ENCODE results near the gene PAX5.
A peak's percentile ranks its signal among the peaks of the same experiment; 100 is the strongest.

Gene PAX5

DNA sequence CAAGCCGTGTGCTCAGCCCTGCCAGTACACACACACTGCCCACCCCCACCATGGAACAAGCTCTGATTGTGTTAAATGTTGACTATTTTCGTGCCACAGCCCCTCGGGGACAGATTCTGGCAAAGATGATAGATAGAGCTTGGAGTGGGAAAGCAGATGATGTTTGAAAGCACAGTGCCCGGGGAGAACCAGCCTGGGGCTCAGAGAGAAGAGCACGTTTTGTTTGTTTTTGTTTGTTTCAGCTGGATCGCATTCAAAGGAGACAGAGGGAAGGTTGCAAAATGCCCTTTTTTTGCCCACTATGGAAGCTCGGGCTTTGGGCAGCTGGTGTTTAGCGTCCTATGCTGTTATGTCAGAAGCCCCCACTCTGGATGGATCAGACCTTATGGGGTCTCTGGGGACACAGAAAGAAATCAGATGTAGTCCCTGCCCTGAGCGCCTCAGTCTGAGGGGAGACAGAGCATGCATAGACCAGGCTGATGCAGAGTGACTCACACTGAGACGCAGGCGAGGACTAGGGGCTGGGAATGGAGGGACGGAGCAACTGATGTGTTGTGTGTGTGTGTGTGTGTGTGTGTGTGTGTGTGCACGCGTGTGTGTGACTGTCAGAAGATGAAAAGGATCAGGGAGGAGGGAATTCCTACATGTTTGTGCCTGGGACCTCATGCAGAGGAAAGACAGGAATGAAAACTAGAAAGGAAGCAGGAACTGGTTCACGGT lies 231.7 kb downstream of the PAX5 start:
- peak; percentile 64 for DNase-seq (ENCODE audit: low read depth)

DNA sequence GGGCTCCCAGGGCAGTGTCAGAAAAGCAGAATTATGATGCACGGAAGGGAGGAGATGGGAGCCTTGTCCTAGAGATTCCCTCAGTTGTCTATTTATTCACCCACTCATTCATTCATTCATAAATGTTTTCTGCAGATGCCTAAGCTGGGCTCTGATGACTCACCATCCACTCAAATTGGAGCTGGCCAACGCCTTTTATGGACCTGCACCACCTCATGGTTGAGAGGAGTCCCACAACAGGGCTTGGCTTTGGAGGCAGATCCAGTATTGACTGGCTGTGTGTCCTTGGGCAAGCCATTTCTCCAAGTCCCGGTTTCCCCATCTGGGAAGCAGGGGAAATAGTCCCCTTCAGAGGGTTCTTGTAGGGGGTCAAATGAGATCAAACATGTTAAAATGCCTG lies 233.6 kb downstream of the PAX5 start:
- DNase-seq (ENCODE audit: low read depth) = no peak

DNA sequence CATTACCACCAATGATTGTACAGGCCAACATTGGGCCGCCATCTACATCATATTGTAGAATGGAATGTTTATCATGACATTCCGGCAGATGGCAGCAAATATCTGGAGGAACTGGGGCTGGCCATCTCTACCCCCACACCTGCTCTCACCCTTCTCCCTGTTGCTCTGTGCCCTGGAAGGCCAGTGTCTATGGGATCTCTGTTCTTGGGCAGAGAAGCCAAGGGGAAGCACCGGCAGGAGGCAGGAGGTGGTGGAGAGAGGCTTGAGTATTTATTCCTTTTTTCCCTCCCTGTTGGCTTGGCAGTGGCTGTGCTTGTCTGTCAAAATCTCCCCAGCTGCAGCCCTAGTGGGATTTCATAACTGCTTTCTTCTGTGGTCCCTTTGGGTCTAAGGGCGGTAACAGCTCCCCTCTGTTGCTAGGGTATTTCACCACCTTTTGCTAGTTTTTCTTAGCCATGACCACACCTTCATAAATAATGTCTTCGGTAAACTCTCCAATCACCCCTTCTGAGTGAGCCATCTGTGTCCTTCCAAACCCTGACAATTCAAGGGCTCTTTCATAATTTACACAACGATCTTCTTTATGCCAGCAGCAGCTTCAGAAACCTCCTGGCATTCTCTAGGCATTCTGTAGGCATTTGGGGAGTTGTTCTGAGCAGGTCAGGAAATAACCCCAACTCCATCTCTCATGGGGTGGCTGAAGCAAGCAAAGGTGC lies 235.6 kb downstream of the PAX5 start:
- no peak for DNase-seq (ENCODE audit: low read depth)

DNA sequence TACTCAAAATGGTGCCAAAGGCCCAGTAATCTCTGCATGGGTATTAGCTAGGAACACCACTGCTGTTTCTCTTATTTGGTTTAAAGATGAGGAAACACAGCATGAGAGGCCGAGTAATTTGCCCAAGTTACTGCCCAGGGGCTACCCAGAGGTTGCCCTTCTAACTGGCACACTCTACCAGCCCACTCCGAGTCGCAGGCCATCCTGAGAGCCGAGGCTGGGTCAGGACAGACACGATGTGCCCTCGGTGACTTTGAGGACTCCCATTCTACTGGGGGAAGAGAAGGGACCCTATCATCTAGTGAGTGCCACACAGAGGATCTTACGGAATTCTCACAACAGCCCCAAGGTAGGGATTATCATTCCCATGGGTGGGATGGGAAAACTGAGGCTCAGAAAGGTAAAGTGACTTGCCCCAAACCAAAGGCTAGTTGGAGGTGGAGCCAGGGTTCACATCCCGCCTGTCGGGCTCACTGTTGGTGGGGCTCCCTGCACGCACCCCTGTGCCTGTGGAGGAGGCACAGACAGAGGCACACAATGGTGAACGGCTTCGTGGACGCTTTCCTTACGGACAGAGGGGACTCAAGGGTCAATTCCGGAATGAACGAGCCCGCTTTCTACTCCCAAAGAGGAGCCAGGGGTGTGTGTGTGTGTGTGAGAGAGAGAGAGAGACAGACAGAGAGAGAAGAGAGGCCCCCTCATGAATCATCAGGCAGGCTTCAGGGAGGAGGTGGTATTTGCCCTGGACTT lies 236.4 kb downstream of the PAX5 start:
- DNase-seq (ENCODE audit: low read depth) = no peak

DNA sequence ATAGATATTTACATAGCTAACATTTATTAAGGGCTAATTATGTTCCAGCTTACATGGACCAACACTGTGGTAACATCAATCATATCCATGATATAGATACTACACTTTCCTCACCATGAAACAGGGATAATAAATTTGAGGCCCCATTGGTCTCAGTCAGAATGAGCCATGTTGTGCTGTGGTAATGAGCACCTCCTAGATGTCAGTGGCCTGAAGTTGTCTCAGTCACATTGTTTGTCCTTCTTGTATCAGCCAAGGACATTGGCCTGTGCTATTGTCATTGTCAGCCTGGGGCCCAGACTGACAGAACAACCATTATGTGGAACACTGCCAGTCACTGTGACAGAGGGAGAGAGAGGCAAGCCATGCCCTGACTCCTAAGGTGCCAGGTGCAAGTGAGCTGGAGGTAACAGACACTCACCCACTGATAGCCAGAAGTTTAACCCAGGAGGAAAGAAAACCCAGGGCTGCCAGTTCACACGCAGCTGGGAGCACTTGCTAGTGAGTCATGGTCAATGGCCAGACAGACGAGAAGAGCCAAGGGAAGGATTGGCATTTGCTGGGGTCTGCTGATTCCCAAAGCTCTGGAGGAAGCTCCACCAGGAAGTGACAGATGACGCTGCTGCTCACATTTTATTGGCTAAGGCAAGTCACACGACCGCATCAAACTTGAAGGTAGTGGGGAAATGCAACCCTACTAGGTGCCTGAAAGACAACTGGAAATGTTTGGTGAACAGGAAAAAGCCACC lies 237.2 kb downstream of the PAX5 start:
- DNase-seq (ENCODE audit: low read depth) = no peak

DNA sequence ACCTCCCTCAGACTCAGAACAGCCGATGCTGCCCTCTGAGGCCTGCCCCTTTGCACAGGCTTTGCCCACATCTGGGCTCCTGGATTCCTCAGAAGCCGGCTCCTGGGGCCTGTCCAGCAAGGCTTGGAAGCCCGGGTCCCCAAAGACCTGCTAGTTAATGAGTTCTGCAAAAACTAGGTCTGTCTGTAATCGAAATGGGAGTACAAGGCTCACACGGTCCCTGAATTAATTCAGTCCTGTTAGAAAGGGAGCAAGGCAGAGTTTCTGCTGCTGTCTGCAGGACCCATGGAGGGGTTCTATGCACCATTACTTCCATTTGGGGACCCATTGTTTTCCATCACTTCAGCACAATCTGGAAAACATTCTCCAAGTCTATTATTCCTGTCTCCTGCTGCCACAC lies 239.6 kb downstream of the PAX5 start:
- DNase-seq (ENCODE audit: low read depth) = no peak

DNA sequence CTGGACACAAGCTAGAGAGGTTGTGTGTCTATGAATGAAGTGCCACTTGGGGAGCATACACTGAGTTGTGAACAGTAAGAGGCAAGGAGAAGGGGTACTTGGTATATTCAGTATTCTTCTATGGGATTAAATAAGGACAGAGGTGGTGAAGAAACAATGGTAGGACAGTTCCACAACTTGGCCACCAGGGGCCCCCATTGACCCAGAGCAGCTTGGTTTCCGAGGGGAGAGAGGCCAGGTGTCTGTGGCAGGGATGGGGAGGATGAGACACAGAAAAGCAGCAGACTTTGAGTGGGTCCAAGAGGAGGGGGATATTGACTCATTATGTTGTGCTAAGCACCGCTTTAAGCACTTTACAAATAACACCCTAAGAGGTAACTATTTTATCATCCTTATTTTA lies 240.8 kb downstream of the PAX5 start:
- DNase-seq (ENCODE audit: low read depth) = peak; percentile 8

DNA sequence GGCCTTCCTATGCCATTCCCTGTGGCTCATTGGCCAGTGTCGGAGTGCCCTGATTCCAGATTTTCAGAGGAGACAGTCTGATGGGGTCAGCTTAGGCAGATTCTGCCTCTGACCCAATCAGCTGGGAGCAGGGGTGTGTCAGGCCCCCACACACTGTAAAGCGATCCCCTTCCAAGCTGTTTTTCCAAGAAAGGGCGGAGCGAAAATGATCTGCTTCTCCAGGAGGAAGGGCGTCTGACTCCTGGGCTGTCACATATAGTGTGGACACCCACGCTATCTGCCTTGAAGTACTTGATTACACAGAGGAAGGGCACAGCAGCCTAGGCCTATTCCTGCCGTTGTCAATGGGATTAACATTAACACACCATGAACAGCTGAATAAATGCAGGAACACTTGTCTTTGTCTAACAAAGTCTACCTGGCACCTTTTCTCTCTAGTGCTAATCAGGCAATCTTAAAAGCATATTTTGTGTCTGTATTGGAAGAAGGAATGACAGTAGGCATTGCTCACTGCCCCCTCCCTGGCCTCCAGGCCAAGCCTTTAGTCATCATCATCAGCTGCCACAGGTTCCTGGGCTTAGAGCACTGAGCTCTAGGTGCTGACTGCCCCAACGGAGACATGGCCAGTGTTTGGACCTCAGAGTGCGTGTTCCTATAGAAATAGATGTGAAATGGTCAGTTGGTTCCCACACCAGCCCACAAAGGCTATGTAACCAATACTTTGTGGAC lies 242.7 kb downstream of the PAX5 start:
- DNase-seq (ENCODE audit: low read depth) = peak; percentile 13

DNA sequence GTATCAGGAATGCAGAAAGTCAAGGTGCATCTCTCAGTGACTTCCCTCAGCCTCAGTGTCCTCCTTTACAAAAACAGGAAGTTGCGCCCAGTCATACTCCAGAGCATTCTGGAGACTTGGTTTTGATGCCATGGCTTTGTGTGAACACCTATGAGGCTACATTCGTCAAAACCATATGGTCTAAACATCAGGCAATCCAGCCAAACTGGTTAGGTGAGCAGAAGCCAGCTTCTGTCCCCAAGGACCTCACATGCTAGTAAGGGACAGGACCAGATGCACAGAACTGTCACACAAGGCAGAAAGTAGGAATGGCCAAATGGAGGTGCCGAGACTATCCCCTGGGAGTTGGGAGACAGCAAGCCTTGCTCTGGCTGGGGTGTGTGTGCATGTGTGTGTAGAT lies 244.2 kb downstream of the PAX5 start:
- DNase-seq (ENCODE audit: low read depth) = no peak

DNA sequence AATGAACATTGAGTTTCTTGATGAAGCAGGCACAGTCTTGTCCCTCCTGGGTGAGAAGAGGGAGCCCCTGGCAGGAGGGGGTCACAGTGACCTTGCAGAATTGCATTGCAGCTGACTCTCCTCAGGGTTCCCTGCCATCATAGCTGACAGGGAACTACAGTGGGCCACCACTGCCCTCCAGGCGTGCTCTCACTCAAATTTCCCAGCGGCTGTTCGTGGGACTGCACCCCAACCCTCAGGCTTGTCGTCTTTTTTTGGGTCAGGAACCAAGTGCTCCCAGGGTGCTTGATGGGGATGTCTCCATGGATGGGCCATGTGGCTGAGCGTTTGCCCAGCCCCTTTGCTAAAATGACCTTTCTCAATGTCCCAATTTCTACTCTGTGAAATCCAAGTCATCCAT lies 245.5 kb downstream of the PAX5 start:
- peak; percentile 45 for DNase-seq (ENCODE audit: low read depth)

DNA sequence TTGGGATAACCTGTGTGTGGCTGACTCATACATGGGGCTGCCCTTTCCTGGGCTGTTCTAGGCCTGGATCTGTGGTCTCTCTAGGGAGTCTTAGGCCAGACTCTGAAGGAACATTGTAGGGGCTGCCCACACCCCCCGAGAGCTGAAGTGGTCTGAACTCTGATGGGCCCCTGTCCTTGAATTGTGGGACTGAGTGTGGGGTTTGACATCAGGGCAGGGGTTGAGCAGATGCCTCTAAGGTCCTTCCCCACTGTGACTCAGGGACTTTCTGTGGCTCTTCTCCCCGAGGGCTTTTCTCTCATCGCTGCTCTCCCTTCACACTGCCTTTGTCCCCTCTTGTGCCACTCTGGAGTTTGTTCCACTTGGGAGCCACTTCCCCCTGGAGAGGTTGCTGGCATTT lies 246.4 kb downstream of the PAX5 start:
- no peak for DNase-seq (ENCODE audit: low read depth)

Measured in ELR (cell line).